Forelimb muscle (tissue), 1 donor: Measurements from ENCODE around the gene MYOF. TPM values are rescaled to one million over a fixed set of nuclear protein-coding genes. Genes with fewer than 3 reads are reported as not detected.
"Not testable (repeated sequence)": the region's sequence is repeated elsewhere in the genome, so short reads cannot be mapped to it uniquely, and the experiment has no call there.

ENCODE experiments used
- DNase-seq: peaks from one replicate; pipeline ENCODE4 v3.0.0-alpha.2; 2013; ENCODE audit warnings: low read depth
- polyA plus RNA-seq: library from polyadenylated mRNA; unstranded; fragments of 120-200 nt; gene quantifications from one replicate; pipeline ENCODE4 v1.2.1, GENCODE V29; 2013; ENCODE audit not compliant: insufficient read length

The MYOF gene
- polyA plus RNA-seq, 1 donor = 52.4 TPM

DNA sequence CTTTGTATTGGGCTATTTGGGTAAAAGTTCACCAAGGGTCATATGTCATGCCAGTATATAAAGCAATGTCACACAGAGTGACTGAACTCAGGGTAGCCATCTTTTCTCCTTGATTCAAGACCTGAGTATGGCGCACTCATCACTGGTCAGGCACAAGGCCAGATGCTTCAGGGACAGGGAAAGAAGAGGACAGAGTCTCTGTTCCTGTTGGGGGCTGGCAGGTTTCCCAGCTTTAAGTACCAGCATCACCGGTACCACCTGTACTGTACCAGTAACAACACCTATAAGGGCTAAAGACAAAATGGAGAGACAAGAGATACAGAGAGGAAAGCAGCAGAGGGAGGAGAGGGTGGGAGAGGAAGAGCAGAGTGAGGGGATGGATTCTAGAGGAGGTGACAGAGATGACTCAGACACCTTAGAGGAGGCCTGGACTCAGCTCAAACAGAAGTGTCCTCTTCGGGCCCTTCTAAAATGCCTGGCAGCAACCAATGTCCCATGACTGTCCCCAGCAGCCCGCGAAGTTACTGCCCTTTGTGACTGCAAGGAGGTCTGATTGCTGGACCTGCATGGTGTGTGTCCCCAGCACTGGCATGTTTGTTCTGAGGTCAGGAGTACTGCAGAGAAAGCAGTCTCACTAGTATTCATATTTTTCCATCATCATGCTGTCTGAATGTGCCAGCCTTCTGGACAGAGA is 191.3 kb downstream of the MYOF start:
- DNase-seq = no peak

DNA sequence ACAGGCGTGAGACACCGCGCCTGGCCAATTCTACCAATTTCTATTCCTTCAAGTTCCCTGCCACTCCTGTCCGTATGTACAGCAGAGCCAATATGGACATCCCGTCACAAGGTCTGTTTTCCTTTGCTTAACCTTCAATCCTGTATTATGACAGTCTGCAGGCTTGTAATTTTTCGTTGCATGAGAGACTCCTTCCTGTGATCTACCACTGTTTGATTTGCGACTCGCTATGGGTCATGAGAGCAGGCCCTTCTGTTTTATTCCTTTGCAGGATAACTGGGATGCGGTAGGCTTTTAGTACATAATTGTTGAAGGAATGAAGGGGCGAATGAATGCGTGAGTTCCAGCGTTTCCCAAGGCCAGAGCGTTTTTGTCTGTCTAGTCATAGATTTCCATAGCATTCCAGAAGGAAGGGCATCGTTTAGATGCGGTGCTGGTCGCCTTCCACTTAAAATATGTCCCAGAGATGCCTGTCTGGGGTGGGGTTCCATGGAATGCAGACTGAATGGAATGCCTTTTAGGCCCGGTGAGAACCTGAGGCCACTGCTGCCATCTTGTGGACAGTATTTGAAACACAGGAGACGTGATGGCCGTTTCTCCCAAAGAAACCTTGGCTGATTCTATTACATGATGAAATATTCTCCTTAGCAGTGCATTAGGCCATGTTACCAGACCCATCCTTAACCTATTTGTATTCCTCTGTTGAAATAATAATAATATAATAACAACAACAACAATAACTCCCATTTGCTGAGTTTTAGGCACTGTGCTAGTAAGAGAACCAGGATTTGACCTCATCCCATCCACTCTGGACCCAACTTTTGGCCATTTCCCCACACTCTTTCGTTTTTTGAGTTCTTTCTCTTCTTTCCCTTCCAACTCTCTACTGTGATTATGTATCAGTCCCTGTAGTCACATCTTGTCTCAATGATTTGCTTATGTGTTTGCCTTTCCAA is 193.2 kb downstream of the MYOF start:
- DNase-seq = peak; percentile 49

GRCh38 chr10:93287775-93288174 is 194.4 kb downstream of the MYOF start:
- no peak for DNase-seq

DNA sequence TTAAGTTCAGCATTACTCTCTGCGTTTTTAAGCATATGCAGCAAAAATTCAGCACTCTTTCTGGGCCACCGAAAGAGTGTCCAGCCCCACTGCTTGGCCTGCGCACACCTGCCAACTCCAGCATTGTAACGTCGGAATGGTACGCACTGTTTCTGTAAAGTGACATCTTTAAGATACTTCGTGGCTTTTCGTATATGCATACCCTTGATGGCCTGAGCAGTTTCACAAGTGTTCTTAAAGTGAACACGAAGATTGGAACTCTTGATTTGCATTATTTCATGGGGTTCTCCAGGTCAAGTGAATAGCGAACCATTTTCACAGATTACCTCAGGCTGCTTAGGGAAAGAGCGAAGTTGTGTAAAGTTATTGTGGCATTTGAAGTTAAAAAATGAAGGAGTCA is 197.9 kb downstream of the MYOF start:
- not testable (repeated sequence) for DNase-seq

- DNase-seq = no peak
These were observed 200.8 kb downstream of the MYOF start for GRCh38 chr10:93281367-93281720.

- DNase-seq = no peak
These were observed 201.3 kb downstream of the MYOF start for GRCh38 chr10:93280699-93281366.

DNA sequence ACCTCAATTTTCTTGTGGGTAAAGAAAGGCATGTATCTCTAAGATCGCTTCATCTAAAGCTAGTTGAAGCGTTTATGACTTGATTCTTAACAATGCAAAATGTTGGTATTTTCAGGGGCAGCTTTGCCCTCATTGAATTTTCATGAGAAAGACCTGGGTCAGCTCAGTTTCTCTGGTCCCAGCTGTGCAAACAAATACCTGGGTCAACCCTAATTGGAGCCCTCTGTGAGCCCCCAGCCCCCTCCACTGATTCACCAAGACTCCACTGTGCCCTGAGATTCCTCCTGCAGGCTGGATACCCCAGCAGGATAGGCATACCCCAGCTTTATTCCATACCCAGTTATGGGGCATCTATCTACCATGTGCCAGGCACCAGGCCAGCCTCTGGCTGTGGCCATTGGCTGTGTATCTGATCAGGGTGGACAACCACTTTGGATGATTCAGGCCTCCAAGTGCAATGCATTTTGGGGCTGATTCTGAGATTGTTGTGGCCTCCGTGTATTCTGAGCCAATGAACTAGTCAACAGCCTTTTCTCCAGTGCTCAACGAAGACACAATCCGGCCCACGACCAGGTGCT is 201.9 kb downstream of the MYOF start:
- DNase-seq = no peak

DNA sequence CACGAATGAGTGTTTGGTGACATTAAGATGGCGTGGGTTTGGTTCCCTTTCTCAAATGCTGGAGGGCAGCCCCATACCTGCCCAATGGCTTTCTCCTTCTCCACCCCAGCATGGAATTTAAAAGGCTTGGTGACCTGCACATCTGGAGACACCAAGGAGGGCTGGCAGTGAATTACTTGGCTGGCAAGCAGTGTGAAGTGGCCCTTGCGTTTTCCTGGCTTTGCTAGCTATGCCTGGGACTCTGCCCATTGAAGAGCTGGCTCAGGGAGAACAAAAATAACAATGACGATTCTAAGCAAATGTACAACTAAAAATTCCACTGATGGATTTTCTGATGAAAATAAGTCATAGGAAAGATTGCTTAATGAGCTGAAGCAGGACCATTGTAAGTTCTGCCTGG is 204.8 kb downstream of the MYOF start:
- DNase-seq = no peak

- no peak for DNase-seq
These were observed 207.7 kb downstream of the MYOF start for GRCh38 chr10:93274419-93274818.

GRCh38 chr10:93272884-93273675 is 209.1 kb downstream of the MYOF start:
- DNase-seq = no peak

GRCh38 chr10:93271347-93271746 is 210.8 kb downstream of the MYOF start:
- no peak for DNase-seq

DNA sequence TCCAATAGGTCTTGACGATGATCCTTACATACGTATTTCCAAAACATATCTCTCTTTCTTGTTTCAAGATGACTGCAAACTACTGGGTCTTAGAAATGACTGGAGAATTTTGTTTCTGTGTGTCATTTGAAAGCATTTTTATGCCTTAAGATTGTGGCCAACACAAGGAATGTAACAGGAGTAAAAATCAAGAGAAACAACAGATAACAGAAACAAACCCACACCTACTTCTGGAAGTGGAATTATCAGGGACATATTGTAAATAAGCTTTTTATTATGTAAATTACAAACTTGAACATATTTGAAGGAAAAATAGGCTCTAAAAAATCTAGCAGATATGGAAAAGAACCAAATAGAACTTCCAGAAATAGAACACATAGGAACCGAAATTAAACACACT is 212.9 kb downstream of the MYOF start:
- no peak for DNase-seq

DNA sequence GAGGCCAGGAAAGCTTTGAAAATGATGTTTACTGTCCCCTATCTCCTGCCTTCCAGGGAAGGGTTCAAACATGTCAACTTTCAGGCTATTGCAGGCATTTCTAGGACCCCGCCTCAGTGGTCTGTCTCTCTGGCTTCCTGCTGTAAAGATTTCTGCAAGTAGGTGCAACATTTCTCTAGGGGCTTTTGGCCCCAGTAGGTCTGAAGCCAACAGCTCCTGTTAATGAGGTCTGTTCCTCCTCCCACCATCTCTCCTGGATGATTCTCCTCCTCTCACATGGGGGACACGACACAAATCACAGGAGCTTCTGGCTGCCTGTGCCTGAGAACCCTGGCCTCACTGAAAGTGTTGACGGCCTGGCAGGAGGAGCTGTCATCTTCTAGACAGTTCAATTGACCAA is 214.1 kb downstream of the MYOF start:
- DNase-seq = no peak

- no peak for DNase-seq
These were observed 214.6 kb downstream of the MYOF start for GRCh38 chr10:93267521-93267920.

DNA sequence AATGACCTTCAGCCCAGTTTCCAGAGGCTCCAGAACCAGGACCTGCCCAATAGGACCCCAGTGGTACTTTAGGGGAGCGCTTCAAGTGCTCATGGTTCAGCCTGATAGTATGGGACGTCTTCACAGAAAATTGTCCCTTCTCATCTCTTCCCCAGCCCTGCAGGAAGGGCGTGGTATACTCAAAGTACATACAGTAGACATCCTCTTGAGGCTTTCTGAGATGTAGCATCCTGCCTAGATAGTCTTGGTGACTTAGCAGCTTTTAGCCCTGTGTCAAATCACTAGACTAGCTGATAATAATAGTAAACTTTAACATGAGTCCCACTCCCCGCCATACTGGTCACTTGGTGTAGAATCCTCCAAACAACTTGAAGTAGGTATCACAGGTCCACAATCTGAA is 215.3 kb downstream of the MYOF start:
- DNase-seq = no peak

DNA sequence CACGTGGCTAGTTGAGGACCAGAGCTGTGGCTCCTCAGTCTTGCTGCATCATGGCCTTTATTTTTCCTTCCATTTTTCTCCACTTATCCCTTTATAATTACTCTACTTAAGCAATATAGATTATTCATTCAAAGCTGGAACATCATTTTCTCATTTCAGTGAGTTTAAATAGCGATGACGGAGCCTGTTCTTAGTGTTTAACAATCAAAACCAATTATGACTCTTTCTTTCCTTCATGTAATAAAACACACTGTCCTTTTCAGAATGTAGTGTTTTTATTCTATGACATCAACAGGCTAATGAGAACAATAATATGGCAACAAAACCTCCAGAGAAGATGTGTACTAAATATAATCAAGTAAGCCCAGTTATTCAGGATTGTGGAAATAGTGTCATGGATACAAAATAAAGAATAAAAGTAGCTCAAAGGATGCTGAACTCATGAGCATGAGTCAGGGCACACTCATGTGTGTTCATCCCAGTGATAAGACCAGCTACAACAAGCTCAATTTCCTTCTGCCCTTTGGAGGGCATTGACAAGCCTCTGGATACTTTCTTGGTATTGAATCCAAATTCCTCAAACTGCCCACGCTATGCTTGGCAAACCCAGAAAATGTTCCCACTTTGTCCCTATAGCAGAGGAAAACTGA is 220.0 kb downstream of the MYOF start:
- no peak for DNase-seq

GRCh38 chr10:93261089-93261488 is 221.0 kb downstream of the MYOF start:
- DNase-seq = no peak

DNA sequence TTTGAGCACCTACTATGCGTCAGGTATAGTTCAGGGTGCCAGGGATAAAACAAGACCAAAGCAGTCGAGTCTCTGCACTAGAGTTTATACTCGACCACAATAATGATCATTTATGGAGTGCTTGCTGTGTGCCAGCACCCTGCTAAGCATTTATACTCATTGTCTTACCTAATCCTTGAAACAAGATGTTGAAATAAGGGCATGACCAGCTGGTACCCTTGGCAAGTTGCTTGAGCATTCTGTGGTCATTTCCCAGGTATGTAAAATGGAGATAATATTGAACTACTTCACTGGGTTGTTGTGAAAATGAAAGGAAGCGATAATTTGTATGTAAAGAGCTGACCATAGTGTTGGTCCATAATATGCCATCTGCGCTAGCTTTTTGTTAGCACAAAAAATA is 223.0 kb downstream of the MYOF start:
- DNase-seq = no peak
